Spinal cord (tissue), 10 donors: ENCODE results near the gene LHFPL3. TPM values are rescaled to one million over a fixed set of nuclear protein-coding genes. Genes with fewer than 3 reads are reported as not detected.

ENCODE experiments used
- DNase-seq, 6 donors: peaks; one replicate each; pipeline versions ENCODE4 v3.0.0 to v3.0.0-alpha.2; 2013 to 2015; ENCODE audit warnings: low spot score in 6 of 6, low read depth in 4 of 6
- H3K27ac ChIP-seq: one replicate; pipeline ENCODE4 v1.5.1; 2013; ENCODE audit warnings: low read depth, low read length, control low read depth
- H3K27me3 ChIP-seq: one replicate; pipeline ENCODE4 v1.6.1; 2013; ENCODE audit warnings: low read length; ENCODE audit not compliant: control insufficient read depth, insufficient read depth
- H3K36me3 ChIP-seq: one replicate; pipeline ENCODE4 v1.6.1; 2013; ENCODE audit warnings: low read length; ENCODE audit not compliant: control insufficient read depth, insufficient read depth
- H3K4me1 ChIP-seq: one replicate; pipeline ENCODE4 v1.6.1; 2013; ENCODE audit warnings: low read length; ENCODE audit not compliant: control insufficient read depth, insufficient read depth
- H3K4me3 ChIP-seq: one replicate; pipeline ENCODE4 v1.5.1; 2013; ENCODE audit warnings: low read depth, low read length, control low read depth
- H3K9me3 ChIP-seq: one replicate; pipeline ENCODE4 v1.6.1; 2013; ENCODE audit warnings: low read length; ENCODE audit not compliant: control insufficient read depth, insufficient read depth
- WGBS: methylation state at CpG from one replicate; pipeline ENCODE4 v1.1.5; 2013; ENCODE audit warnings: missing lambda C conversion rate; ENCODE audit not compliant: insufficient coverage; 5-methylcytosine and 5-hydroxymethylcytosine counted together
- polyA plus RNA-seq, 2 donors: library from polyadenylated mRNA; unstranded; fragments of 120-200 nt; gene quantifications; one replicate each; pipeline ENCODE4 v1.2.1, GENCODE V29; 2013; ENCODE audit not compliant: insufficient read length in 2 of 2
- total RNA-seq, 2 donors: library from RNA; depleted of rRNA in 1 of 2; stranded (reverse); fragments of 120-200 nt in 1 of 2; fragments of >200 nt in 1 of 2; gene quantifications; one replicate each; pipeline versions ENCODE4 v1.2.3 to v1.2.4, GENCODE V29; 2013 to 2014
- donor health status: healthy.

LHFPL3 gene
- total and polyA plus RNA-seq, 4 donors, result 18.8 to 78.7 (median 62.9) TPM

- no peaks in the 10 kb centered on the region for H3K9me3 ChIP-seq
- H3K36me3 ChIP-seq, result no peaks in the 10 kb centered on the region
- H3K4me1 ChIP-seq, result no peaks in the 10 kb centered on the region
- no peak for DNase-seq
- WGBS, result 61% methylated on average over 4 of the region's 4 CpGs
- no peak overlapping the region for H3K4me3 ChIP-seq
- no peaks in the 10 kb centered on the region for H3K27me3 ChIP-seq
- H3K27ac ChIP-seq, result no peak overlapping the region
Measured at GRCh38 chr7:104761892-104762291, 433.5 kb downstream of the LHFPL3 start.

GRCh38 chr7:104767113-104767512 lies 438.7 kb downstream of the LHFPL3 start:
- Histone ChIP-seq H3K9me3 (no peaks in the 10 kb centered on the region), H3K4me1 (no peaks in the 10 kb centered on the region), H3K36me3 (no peaks in the 10 kb centered on the region), H3K27me3 (no peaks in the 10 kb centered on the region), H3K27ac (no peak overlapping the region), H3K4me3 (no peak overlapping the region)
- 64% methylated on average over 3 of the region's 4 CpGs for WGBS
- DNase-seq, result no peak

DNA sequence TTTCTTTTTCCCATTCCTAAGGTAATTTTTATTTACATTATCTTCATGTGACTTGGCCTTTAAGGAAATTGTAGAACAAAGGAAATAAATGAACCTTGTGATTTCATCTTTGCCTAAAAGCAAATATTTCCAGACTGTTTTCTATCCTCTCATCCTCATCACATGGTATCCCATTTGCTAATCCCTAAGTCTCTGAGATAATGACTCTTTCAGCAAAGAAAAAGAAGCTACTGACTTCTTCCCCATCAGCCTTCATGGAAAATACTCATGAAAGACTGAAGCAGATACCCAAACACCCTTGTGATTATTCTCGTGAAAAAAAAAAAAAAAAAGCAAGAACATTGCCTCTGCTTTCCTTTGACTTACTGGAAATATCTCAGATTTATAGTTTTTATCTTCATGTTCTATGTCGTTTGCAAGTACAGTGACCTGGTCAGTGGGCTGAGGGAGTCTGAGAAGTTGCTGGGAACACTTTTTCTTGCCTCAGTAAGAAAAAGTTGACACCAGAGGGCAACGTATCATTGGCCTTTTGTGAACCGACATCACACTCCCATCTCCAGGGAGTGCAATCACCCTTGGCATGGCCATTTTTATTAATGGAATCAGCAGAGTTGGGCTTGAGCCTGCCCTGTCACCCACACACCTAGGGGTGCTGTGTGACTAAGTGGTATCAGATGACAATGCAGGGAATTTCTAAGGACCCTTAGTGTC lies 439.6 kb downstream of the LHFPL3 start:
- peaks cover 8% of the 10 kb centered on the region for H3K4me1 ChIP-seq
- H3K27me3 ChIP-seq, result no peaks in the 10 kb centered on the region
- no peak for DNase-seq
- no CpG with 5 or more reads among the region's 4 CpGs for WGBS
- no peak overlapping the region for H3K4me3 ChIP-seq
- no peak overlapping the region for H3K27ac ChIP-seq
- H3K9me3 ChIP-seq, result no peaks in the 10 kb centered on the region
- no peaks in the 10 kb centered on the region for H3K36me3 ChIP-seq

- peak in 2 of 6 donors; percentile 55 to 86 for DNase-seq
- Histone ChIP-seq H3K36me3 (no peaks in the 10 kb centered on the region), H3K4me3 (no peak overlapping the region), H3K27me3 (no peaks in the 10 kb centered on the region), H3K9me3 (no peaks in the 10 kb centered on the region), H3K4me1 (peaks cover 10% of the 10 kb centered on the region), H3K27ac (no peak overlapping the region)
- WGBS, result 14% methylated on average over 6 of the region's 10 CpGs
Measured at GRCh38 chr7:104772405-104773345, 444.3 kb downstream of the LHFPL3 start.

- WGBS, result 56% methylated on average over 4 of the region's 5 CpGs
- H3K4me3 ChIP-seq, result no peak overlapping the region
- no peak for DNase-seq
- peaks cover 10% of the 10 kb centered on the region for H3K4me1 ChIP-seq
- H3K27ac ChIP-seq, result no peak overlapping the region
- no peaks in the 10 kb centered on the region for H3K9me3 ChIP-seq
- no peaks in the 10 kb centered on the region for H3K27me3 ChIP-seq
- H3K36me3 ChIP-seq, result no peaks in the 10 kb centered on the region
Measured at GRCh38 chr7:104773796-104774195, 445.4 kb downstream of the LHFPL3 start.

DNA sequence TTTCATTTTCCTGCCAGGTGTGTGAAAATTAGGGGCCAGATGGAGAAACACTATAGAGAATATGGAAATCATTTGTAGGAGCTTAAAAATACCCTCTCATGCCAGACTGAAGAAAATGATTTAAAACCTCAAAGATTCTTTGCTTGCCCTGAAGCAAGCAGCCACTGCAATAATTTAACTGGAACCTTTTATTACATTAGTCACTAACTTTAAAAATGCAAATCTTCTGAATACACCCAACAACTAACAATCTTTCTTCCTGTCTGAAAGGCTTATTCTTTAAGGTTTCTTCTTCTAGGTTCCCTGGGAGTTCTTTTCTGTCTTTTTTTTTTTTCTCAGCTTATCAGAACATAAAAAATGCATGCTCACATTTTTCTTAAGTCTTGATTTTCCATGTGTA lies 447.1 kb downstream of the LHFPL3 start:
- Histone ChIP-seq H3K4me3 (no peak overlapping the region), H3K27me3 (no peaks in the 10 kb centered on the region), H3K27ac (no peak overlapping the region), H3K9me3 (no peaks in the 10 kb centered on the region), H3K4me1 (peaks cover 10% of the 10 kb centered on the region), H3K36me3 (no peaks in the 10 kb centered on the region)
- peak in 1 of 6 donors; percentile 18 for DNase-seq

GRCh38 chr7:104777301-104777800 lies 448.9 kb downstream of the LHFPL3 start:
- Histone ChIP-seq H3K9me3 (no peaks in the 10 kb centered on the region), H3K27me3 (no peaks in the 10 kb centered on the region)
- WGBS, result 80% methylated on average over 1 of the region's 3 CpGs

GRCh38 chr7:104779888-104780287 lies 451.5 kb downstream of the LHFPL3 start:
- DNase-seq, result no peak

More at GRCh38 chr7:104777301-104777800, 448.9 kb downstream of the LHFPL3 start:
- Histone ChIP-seq H3K4me1 (peaks cover 8% of the 10 kb centered on the region), H3K36me3 (no peaks in the 10 kb centered on the region), H3K4me3 (no peak overlapping the region), H3K27ac (peak overlapping the region; percentile 10)
- peak in 2 of 6 donors; percentile 37 to 73 for DNase-seq

GRCh38 chr7:104784686-104785085 lies 456.3 kb downstream of the LHFPL3 start:
- Histone ChIP-seq H3K4me1 (no peaks in the 10 kb centered on the region), H3K27ac (no peak overlapping the region), H3K27me3 (no peaks in the 10 kb centered on the region), H3K9me3 (no peaks in the 10 kb centered on the region), H3K4me3 (no peak overlapping the region), H3K36me3 (no peaks in the 10 kb centered on the region)
- DNase-seq, result no peak

More at GRCh38 chr7:104779888-104780287, 451.5 kb downstream of the LHFPL3 start:
- Histone ChIP-seq H3K4me3 (no peak overlapping the region), H3K27ac (no peak overlapping the region), H3K4me1 (no peaks in the 10 kb centered on the region), H3K27me3 (no peaks in the 10 kb centered on the region), H3K9me3 (no peaks in the 10 kb centered on the region), H3K36me3 (no peaks in the 10 kb centered on the region)
- WGBS, result 83% methylated on average over 2 of the region's 2 CpGs
